Glutamatergic neuron (in vitro differentiated cells): Measurements from ENCODE around the gene HDAC4. TPM values are rescaled to one million over a fixed set of nuclear protein-coding genes. Genes with fewer than 3 reads are reported as not detected.

Experiments
- DNase-seq: peaks from one replicate; pipeline ENCODE4 v3.0.0; 2022
- H3K27ac Mint-ChIP-seq: one replicate; pipeline ENCODE4 v1.8.0; 2020; ENCODE audit warnings: mild to moderate bottlenecking, mixed read lengths, inconsistent platforms; ENCODE audit not compliant: unreplicated experiment
- H3K27me3 Mint-ChIP-seq: one replicate; pipeline ENCODE4 v1.8.0; 2020; ENCODE audit warnings: mild to moderate bottlenecking, moderate library complexity, mixed read lengths, inconsistent platforms; ENCODE audit not compliant: unreplicated experiment
- H3K36me3 Mint-ChIP-seq: one replicate; pipeline ENCODE4 v1.8.0; 2020; ENCODE audit warnings: mild to moderate bottlenecking, mixed read lengths, inconsistent platforms; ENCODE audit not compliant: unreplicated experiment
- H3K4me1 Mint-ChIP-seq: one replicate; pipeline ENCODE4 v1.8.0; 2020; ENCODE audit warnings: mild to moderate bottlenecking, low read depth, mixed read lengths, inconsistent platforms; ENCODE audit not compliant: unreplicated experiment
- H3K4me3 Mint-ChIP-seq: one replicate; pipeline ENCODE4 v1.8.0; 2020; ENCODE audit warnings: mild to moderate bottlenecking, mixed read lengths, inconsistent platforms; ENCODE audit not compliant: unreplicated experiment
- H3K9me3 Mint-ChIP-seq: one replicate; pipeline ENCODE4 v1.8.0; 2020; ENCODE audit warnings: mild to moderate bottlenecking, moderate library complexity, mixed read lengths, inconsistent platforms; ENCODE audit not compliant: unreplicated experiment
- CTCF ChIP-seq: fragments of 200-600 bp; sonication (generic); IDR thresholded peaks from one replicate; pipeline ENCODE4 v1.5.0; 2021; ENCODE audit not compliant: partially characterized antibody, unreplicated experiment
- total RNA-seq: library from RNA; stranded (reverse); fragmentation: NEBNext Ultra II Directional; extraction: Animal tissue kit (Norgen Biotek cat#: 25700); gene quantifications from one replicate; pipeline ENCODE4 v1.2.1, GENCODE V29; 2021; ENCODE audit not compliant: unreplicated experiment

The HDAC4 gene
- total RNA-seq, 1 donor from 2014 or later, result 90.6 TPM

GRCh38 chr2:239238839-239239606, 161.8 kb downstream of the HDAC4 start:
- Mint-ChIP-seq H3K9me3 (peaks cover 20% of the 10 kb centered on the region), H3K4me1 (peaks cover 64% of the 10 kb centered on the region), H3K4me3 (peak overlapping the region; percentile 57), H3K27ac (peak overlapping the region; percentile 97), H3K36me3 (no peaks in the 10 kb centered on the region), H3K27me3 (peaks cover 5% of the 10 kb centered on the region)
- no peak for TF ChIP-seq CTCF
- DNase-seq, result no peak

- Mint-ChIP-seq H3K36me3 (no peaks in the 10 kb centered on the region), H3K27me3 (peaks cover 5% of the 10 kb centered on the region), H3K4me1 (peaks cover 64% of the 10 kb centered on the region), H3K4me3 (no peak overlapping the region), H3K27ac (no peak overlapping the region), H3K9me3 (peaks cover 15% of the 10 kb centered on the region)
- DNase-seq, result no peak
- peak; percentile 11 for TF ChIP-seq CTCF
These were observed 162.4 kb downstream of the HDAC4 start for GRCh38 chr2:239238381-239238780.

GRCh38 chr2:239236808-239237205, 164.0 kb downstream of the HDAC4 start:
- Mint-ChIP-seq H3K27me3 (peaks cover 6% of the 10 kb centered on the region), H3K27ac (no peak overlapping the region), H3K9me3 (peaks cover 11% of the 10 kb centered on the region), H3K4me1 (peaks cover 60% of the 10 kb centered on the region), H3K36me3 (no peaks in the 10 kb centered on the region), H3K4me3 (no peak overlapping the region)
- TF ChIP-seq CTCF, result no peak
- DNase-seq, result no peak

- Mint-ChIP-seq H3K4me1 (peaks cover 55% of the 10 kb centered on the region), H3K27me3 (peaks cover 6% of the 10 kb centered on the region), H3K36me3 (no peaks in the 10 kb centered on the region), H3K27ac (no peak overlapping the region), H3K9me3 (peaks cover 11% of the 10 kb centered on the region), H3K4me3 (no peak overlapping the region)
- no peak for TF ChIP-seq CTCF
- no peak for DNase-seq
These were observed 164.6 kb downstream of the HDAC4 start for GRCh38 chr2:239236043-239236807.

- no peaks in the 10 kb centered on the region for H3K36me3 Mint-ChIP-seq
- H3K4me3 Mint-ChIP-seq, result no peak overlapping the region
- DNase-seq, result no peak
- no peak for TF ChIP-seq CTCF
- peaks cover 49% of the 10 kb centered on the region for H3K4me1 Mint-ChIP-seq
- peaks cover 6% of the 10 kb centered on the region for H3K27me3 Mint-ChIP-seq
- H3K27ac Mint-ChIP-seq, result no peak overlapping the region
- H3K9me3 Mint-ChIP-seq, result peaks cover 11% of the 10 kb centered on the region
These were observed 165.5 kb downstream of the HDAC4 start for GRCh38 chr2:239235311-239235710.
